Mucosa of stomach (tissue), 1 donor: ENCODE measurements around the gene B4GALNT3.
A peak's percentile ranks its signal among the peaks of the same experiment; 100 is the strongest.

Experiments used
- H3K27me3 ChIP-seq: one replicate; pipeline ENCODE4 v1.7.0; 2013; ENCODE audit warnings: mild to moderate bottlenecking, low read length; ENCODE audit not compliant: control insufficient read depth, insufficient read depth
- H3K36me3 ChIP-seq: one replicate; pipeline ENCODE4 v1.7.0; 2013; ENCODE audit warnings: low read length; ENCODE audit not compliant: control insufficient read depth, insufficient read depth
- H3K4me1 ChIP-seq: one replicate; pipeline ENCODE4 v1.7.0; 2013; ENCODE audit warnings: mild to moderate bottlenecking, low read length; ENCODE audit not compliant: control insufficient read depth, insufficient read depth
- H3K4me3 ChIP-seq: one replicate; pipeline ENCODE4 v1.7.0; 2013; ENCODE audit warnings: low read length
- H3K9ac ChIP-seq: one replicate; pipeline ENCODE4 v1.7.0; 2013; ENCODE audit warnings: mild to moderate bottlenecking, low read length, moderate library complexity
- H3K9me3 ChIP-seq: one replicate; pipeline ENCODE4 v1.7.0; 2013; ENCODE audit warnings: mild to moderate bottlenecking, low read length, moderate library complexity; ENCODE audit not compliant: control insufficient read depth
- donor health status: Pancreatic carcinoma.

Gene B4GALNT3

GRCh38 chr12:473198-473597, 13.5 kb downstream of the B4GALNT3 start:
- Histone ChIP-seq H3K4me3 (no peak overlapping the region), H3K27me3 (no peaks in the 10 kb centered on the region), H3K4me1 (peaks cover 35% of the 10 kb centered on the region), H3K9me3 (no peaks in the 10 kb centered on the region), H3K36me3 (no peaks in the 10 kb centered on the region), H3K9ac (no peak overlapping the region)

- Histone ChIP-seq H3K4me1 (peaks cover 26% of the 10 kb centered on the region), H3K27me3 (no peaks in the 10 kb centered on the region), H3K36me3 (no peaks in the 10 kb centered on the region), H3K4me3 (no peak overlapping the region), H3K9ac (no peak overlapping the region), H3K9me3 (no peaks in the 10 kb centered on the region)
Observed at GRCh38 chr12:473863-474577, 14.3 kb downstream of the B4GALNT3 start.

GRCh38 chr12:475286-475685, 15.5 kb downstream of the B4GALNT3 start:
- H3K9ac ChIP-seq: no peak overlapping the region
- H3K4me1 ChIP-seq: peaks cover 21% of the 10 kb centered on the region
- no peaks in the 10 kb centered on the region for H3K9me3 ChIP-seq
- no peaks in the 10 kb centered on the region for H3K36me3 ChIP-seq
- H3K27me3 ChIP-seq: no peaks in the 10 kb centered on the region
- H3K4me3 ChIP-seq: no peak overlapping the region

- Histone ChIP-seq H3K4me3 (no peak overlapping the region), H3K9me3 (no peaks in the 10 kb centered on the region), H3K27me3 (no peaks in the 10 kb centered on the region), H3K4me1 (peaks cover 46% of the 10 kb centered on the region), H3K36me3 (no peaks in the 10 kb centered on the region), H3K9ac (no peak overlapping the region)
Observed at GRCh38 chr12:479161-479560, 19.4 kb downstream of the B4GALNT3 start.

- no peak overlapping the region for H3K4me3 ChIP-seq
- H3K4me1 ChIP-seq: peaks cover 37% of the 10 kb centered on the region
- no peaks in the 10 kb centered on the region for H3K27me3 ChIP-seq
- no peaks in the 10 kb centered on the region for H3K9me3 ChIP-seq
- no peaks in the 10 kb centered on the region for H3K36me3 ChIP-seq
- no peak overlapping the region for H3K9ac ChIP-seq
Observed at GRCh38 chr12:480831-481816, 21.4 kb downstream of the B4GALNT3 start.

- Histone ChIP-seq H3K4me1 (peaks cover 28% of the 10 kb centered on the region), H3K27me3 (no peaks in the 10 kb centered on the region), H3K9ac (no peak overlapping the region), H3K4me3 (no peak overlapping the region), H3K9me3 (no peaks in the 10 kb centered on the region), H3K36me3 (no peaks in the 10 kb centered on the region)
Observed at GRCh38 chr12:482061-482460, 22.3 kb downstream of the B4GALNT3 start.

- H3K27me3 ChIP-seq: no peaks in the 10 kb centered on the region
- no peak overlapping the region for H3K4me3 ChIP-seq
- H3K9me3 ChIP-seq: no peaks in the 10 kb centered on the region
- H3K4me1 ChIP-seq: peaks cover 29% of the 10 kb centered on the region
- H3K36me3 ChIP-seq: no peaks in the 10 kb centered on the region
- no peak overlapping the region for H3K9ac ChIP-seq
Observed at GRCh38 chr12:484096-484495, 24.4 kb downstream of the B4GALNT3 start.

GRCh38 chr12:490260-490659, 30.5 kb downstream of the B4GALNT3 start:
- Histone ChIP-seq H3K27me3 (no peaks in the 10 kb centered on the region), H3K4me3 (no peak overlapping the region), H3K9me3 (no peaks in the 10 kb centered on the region), H3K36me3 (no peaks in the 10 kb centered on the region), H3K9ac (no peak overlapping the region), H3K4me1 (peaks cover 17% of the 10 kb centered on the region)

- Histone ChIP-seq H3K36me3 (no peaks in the 10 kb centered on the region), H3K9ac (no peak overlapping the region), H3K27me3 (no peaks in the 10 kb centered on the region), H3K4me3 (no peak overlapping the region), H3K4me1 (peaks cover 46% of the 10 kb centered on the region), H3K9me3 (no peaks in the 10 kb centered on the region)
Observed at GRCh38 chr12:495466-495865, 35.7 kb downstream of the B4GALNT3 start.

- peaks cover 59% of the 10 kb centered on the region for H3K4me1 ChIP-seq
- no peak overlapping the region for H3K9ac ChIP-seq
- H3K4me3 ChIP-seq: no peak overlapping the region
- no peaks in the 10 kb centered on the region for H3K9me3 ChIP-seq
- no peaks in the 10 kb centered on the region for H3K27me3 ChIP-seq
- no peaks in the 10 kb centered on the region for H3K36me3 ChIP-seq
Observed at GRCh38 chr12:496736-497135, 37.0 kb downstream of the B4GALNT3 start.

GRCh38 chr12:497501-498160, 37.9 kb downstream of the B4GALNT3 start:
- Histone ChIP-seq H3K27me3 (no peaks in the 10 kb centered on the region), H3K4me3 (no peak overlapping the region), H3K9ac (peak overlapping the region; percentile 1), H3K9me3 (no peaks in the 10 kb centered on the region), H3K4me1 (peaks cover 68% of the 10 kb centered on the region), H3K36me3 (no peaks in the 10 kb centered on the region)
